ENCODE measurements around the gene SPRED1. TPM values are rescaled to one million over a fixed set of nuclear protein-coding genes. Genes with fewer than 3 reads are reported as not detected.

Gene SPRED1
- total RNA-seq, 1 donor from 2014 or later = 16.3 TPM

DNA sequence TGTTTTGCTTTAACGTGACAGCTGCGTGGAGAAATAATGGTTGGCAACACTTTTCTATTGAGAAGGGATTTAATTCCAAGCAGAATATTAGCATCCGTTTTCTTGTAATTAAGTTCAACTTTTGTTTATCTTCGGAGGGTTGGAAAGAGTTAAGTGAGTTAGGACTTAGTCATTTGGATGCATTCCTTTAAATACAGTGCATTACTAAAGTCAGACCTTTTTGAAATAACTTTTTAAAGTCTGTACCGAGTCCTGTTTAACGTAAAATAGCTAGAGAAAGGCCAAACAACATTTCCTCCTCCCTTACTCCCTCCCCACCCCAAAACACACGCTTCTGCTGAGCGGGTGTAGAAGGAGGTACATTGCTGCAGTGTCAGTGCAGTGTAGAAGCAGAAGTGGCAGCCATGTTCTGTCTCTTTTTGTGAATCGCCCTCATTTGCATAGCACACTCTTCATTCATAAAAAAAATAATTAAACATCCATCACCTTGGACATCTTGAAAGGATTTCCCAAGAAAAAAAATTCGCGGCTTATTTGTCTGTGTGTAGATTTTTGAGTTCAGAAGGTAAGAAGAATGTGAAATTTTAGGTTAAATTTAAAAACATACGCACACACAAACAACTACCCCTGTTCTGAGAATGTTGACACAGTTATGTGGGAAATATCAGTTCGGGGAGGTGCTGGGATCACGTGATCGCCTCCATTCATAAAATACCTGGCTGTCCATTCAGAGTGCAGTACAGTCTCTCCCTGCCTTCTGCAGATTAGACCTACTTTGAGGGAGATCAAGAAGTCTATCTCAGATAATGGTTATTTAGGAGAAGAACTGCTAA lies 1.6 kb downstream of the SPRED1 start:
- FAIRE-seq (no peak), DNase-seq (ENCODE audit: low read depth) (peak; percentile 85)
- H3K36me3 ChIP-seq (ENCODE audit: control insufficient read depth, insufficient read depth, low read length) = no peaks in the 10 kb centered on the region
- H3K27me3 ChIP-seq (ENCODE audit: control insufficient read depth, insufficient read depth, low read length) = no peaks in the 10 kb centered on the region
- TF ChIP-seq, protein P1, sequence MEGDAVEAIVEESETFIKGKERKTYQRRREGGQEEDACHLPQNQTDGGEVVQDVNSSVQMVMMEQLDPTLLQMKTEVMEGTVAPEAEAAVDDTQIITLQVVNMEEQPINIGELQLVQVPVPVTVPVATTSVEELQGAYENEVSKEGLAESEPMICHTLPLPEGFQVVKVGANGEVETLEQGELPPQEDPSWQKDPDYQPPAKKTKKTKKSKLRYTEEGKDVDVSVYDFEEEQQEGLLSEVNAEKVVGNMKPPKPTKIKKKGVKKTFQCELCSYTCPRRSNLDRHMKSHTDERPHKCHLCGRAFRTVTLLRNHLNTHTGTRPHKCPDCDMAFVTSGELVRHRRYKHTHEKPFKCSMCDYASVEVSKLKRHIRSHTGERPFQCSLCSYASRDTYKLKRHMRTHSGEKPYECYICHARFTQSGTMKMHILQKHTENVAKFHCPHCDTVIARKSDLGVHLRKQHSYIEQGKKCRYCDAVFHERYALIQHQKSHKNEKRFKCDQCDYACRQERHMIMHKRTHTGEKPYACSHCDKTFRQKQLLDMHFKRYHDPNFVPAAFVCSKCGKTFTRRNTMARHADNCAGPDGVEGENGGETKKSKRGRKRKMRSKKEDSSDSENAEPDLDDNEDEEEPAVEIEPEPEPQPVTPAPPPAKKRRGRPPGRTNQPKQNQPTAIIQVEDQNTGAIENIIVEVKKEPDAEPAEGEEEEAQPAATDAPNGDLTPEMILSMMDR (IDR thresholded peaks at IDR 0.05; ENCODE audit: insufficient read depth, low read length, severe bottlenecking) = no peak
- H3K4me3 ChIP-seq (ENCODE audit: low read depth, low read length) = peak overlapping the region; percentile 77

GRCh38 chr15:38255690-38256089 lies 3.1 kb downstream of the SPRED1 start:
- DNase-seq (ENCODE audit: low read depth) (no peak), FAIRE-seq (no peak)
- Histone ChIP-seq H3K27me3 (ENCODE audit: control insufficient read depth, insufficient read depth, low read length) (no peaks in the 10 kb centered on the region), H3K4me3 (ENCODE audit: low read depth, low read length) (no peak overlapping the region), H3K36me3 (ENCODE audit: control insufficient read depth, insufficient read depth, low read length) (no peaks in the 10 kb centered on the region)
- TF ChIP-seq, protein P1 (IDR thresholded peaks at IDR 0.05; ENCODE audit: insufficient read depth, low read length, severe bottlenecking) = no peak

DNA sequence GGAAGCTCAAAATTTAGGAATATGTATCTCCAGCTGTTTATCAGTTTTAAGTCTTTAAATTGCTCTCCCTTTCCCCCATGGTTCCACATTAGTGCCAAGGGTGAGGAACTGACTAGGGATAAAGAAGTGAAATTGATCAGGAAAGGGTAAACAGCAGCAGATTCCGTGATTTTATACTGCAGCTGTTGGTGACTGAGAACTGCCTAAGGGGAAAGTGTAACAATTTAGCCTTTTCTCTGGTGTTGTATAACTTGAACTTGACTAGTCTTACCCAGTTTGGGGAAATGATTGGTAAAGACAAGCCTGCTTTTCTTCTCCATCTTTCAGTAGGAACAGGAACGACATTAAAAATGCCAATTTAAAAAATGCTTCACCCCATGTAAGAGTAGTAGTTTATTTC lies 5.0 kb downstream of the SPRED1 start:
- Histone ChIP-seq H3K4me3 (ENCODE audit: low read depth, low read length) (no peak overlapping the region), H3K27me3 (ENCODE audit: control insufficient read depth, insufficient read depth, low read length) (no peaks in the 10 kb centered on the region), H3K36me3 (ENCODE audit: control insufficient read depth, insufficient read depth, low read length) (no peaks in the 10 kb centered on the region)
- FAIRE-seq = no peak
- no peak for DNase-seq (ENCODE audit: low read depth)
- TF ChIP-seq, protein P1 (IDR thresholded peaks at IDR 0.05; ENCODE audit: insufficient read depth, low read length, severe bottlenecking) = no peak

- DNase-seq (ENCODE audit: low read depth) (no peak), FAIRE-seq (no peak)
- TF ChIP-seq, protein P1 (IDR thresholded peaks at IDR 0.05; ENCODE audit: insufficient read depth, low read length, severe bottlenecking) = no peak
- H3K4me3 ChIP-seq (ENCODE audit: low read depth, low read length) = no peak overlapping the region
- H3K36me3 ChIP-seq (ENCODE audit: control insufficient read depth, insufficient read depth, low read length) = no peaks in the 10 kb centered on the region
- no peaks in the 10 kb centered on the region for H3K27me3 ChIP-seq (ENCODE audit: control insufficient read depth, insufficient read depth, low read length)
Measured at GRCh38 chr15:38259134-38259533, 6.5 kb downstream of the SPRED1 start.

GRCh38 chr15:38260077-38260476 lies 7.4 kb downstream of the SPRED1 start:
- Histone ChIP-seq H3K27me3 (ENCODE audit: control insufficient read depth, insufficient read depth, low read length) (no peaks in the 10 kb centered on the region), H3K36me3 (ENCODE audit: control insufficient read depth, insufficient read depth, low read length) (no peaks in the 10 kb centered on the region), H3K4me3 (ENCODE audit: low read depth, low read length) (no peak overlapping the region)
- no peak for FAIRE-seq
- DNase-seq (ENCODE audit: low read depth) = no peak
- TF ChIP-seq, protein P1 (IDR thresholded peaks at IDR 0.05; ENCODE audit: insufficient read depth, low read length, severe bottlenecking) = no peak

GRCh38 chr15:38263251-38263650 lies 10.6 kb downstream of the SPRED1 start:
- FAIRE-seq = no peak
- no peak overlapping the region for H3K4me3 ChIP-seq (ENCODE audit: low read depth, low read length)
- H3K27me3 ChIP-seq (ENCODE audit: control insufficient read depth, insufficient read depth, low read length) = no peaks in the 10 kb centered on the region
- TF ChIP-seq, protein P1 (IDR thresholded peaks at IDR 0.05; ENCODE audit: insufficient read depth, low read length, severe bottlenecking) = no peak
- H3K36me3 ChIP-seq (ENCODE audit: control insufficient read depth, insufficient read depth, low read length) = no peaks in the 10 kb centered on the region
- no peak for DNase-seq (ENCODE audit: low read depth)

All from bronchial epithelial cell (primary cell).